ENCODE data around the gene PBX2. TPM values are rescaled to one million over a fixed set of nuclear protein-coding genes. Genes with fewer than 3 reads are reported as not detected.

The PBX2 gene
- total and polyA plus RNA-seq, 2 donors (not counting 1 experiment from before 2014, with no cell fraction given) = 35.0 to 39.4 TPM

DNA sequence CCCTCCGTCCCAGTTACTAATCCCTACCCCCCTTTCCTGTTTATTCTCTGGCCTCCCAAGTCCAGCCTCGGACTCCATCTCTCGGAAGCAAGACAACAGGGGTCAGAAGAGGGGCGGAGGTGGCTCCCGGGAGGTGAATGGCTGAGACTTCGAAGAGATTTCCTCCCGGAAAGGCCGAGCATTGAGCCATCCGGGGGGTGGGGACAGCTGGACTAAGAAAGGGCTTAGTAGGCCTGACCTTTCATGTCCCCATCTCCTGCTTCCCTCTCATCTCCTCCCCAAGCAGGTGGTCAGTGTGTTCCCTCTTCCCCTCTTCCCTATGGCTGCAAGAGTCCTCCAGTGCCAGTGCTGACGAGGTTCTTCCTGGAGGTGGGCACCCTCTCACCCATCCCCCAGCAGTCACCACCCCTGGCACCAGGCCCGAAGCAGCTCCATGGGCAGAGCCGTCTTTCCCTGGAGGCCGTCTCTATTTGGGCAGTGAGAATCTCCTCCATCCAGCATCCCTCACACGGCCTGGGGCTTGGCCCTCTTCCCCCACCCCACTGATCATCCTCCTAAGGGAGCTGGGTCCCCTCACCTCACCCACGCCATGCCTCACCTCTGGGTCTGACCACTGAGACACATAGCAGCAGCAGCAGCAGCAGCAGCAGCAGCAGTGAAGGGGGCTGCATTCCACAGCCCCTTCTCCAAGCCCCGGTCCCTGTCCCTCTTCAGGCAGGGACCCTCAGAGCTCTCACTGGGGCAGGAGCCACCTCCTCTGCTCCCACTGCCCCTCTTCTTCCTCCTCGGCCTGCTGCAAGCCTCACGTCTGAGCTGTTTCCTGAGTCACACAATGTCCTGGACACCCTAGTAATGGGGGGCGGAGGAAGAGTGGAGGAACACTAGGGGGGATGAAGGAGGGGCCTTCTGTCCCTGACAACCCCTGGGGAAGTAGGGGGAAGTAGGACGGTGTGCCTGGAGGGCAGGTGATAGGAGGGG, 33.5 kb upstream of the PBX2 start, which contains the start of gene NOTCH4:
NOTCH4 (minus strand) TSS at position 810 of the 978 bp plus-strand sequence; CDS start at position 671, 139 bp downstream.
- no peaks in the 10 kb centered on the region for H3K4me1 ChIP-seq (ENCODE audit: control insufficient read depth, extremely low read depth, insufficient read depth, low read length)
- no peak within 1 kb of the TSS for H3K27ac ChIP-seq (ENCODE audit: insufficient read depth, low read length)
- no peaks in the 10 kb centered on the region for H3K36me3 ChIP-seq (ENCODE audit: control insufficient read depth, insufficient read depth, low read length)
- H3K9ac ChIP-seq (ENCODE audit: insufficient read depth, low read length) = no peak within 1 kb of the TSS
- H3K4me3 ChIP-seq (replicated peaks in 1 of 4; ENCODE audit: control extremely low read depth in 1 of 4, insufficient read depth in 1 of 4, low read depth in 3 of 4, low read length in 4 of 4) = no peak within 1 kb of the TSS
- DNase-seq (ENCODE audit: low read depth in 2 of 2) = no peak
- H3K9me3 ChIP-seq (ENCODE audit: control insufficient read depth, insufficient read depth, low read depth, low read length) = no peaks in the 10 kb centered on the region
- H2AFZ ChIP-seq (ENCODE audit: low read length) = no peak within 1 kb of the TSS
- no peaks in the 10 kb centered on the region for H4K20me1 ChIP-seq (ENCODE audit: control insufficient read depth, extremely low read depth, insufficient read depth, low read length)
- peaks cover 3% of the 10 kb centered on the region for H3K27me3 ChIP-seq (ENCODE audit: control insufficient read depth, insufficient read depth, low read length)
- H3K4me2 ChIP-seq (ENCODE audit: extremely low read depth, insufficient read depth, low read length) = no peak within 1 kb of the TSS
- TF ChIP-seq, protein P1, sequence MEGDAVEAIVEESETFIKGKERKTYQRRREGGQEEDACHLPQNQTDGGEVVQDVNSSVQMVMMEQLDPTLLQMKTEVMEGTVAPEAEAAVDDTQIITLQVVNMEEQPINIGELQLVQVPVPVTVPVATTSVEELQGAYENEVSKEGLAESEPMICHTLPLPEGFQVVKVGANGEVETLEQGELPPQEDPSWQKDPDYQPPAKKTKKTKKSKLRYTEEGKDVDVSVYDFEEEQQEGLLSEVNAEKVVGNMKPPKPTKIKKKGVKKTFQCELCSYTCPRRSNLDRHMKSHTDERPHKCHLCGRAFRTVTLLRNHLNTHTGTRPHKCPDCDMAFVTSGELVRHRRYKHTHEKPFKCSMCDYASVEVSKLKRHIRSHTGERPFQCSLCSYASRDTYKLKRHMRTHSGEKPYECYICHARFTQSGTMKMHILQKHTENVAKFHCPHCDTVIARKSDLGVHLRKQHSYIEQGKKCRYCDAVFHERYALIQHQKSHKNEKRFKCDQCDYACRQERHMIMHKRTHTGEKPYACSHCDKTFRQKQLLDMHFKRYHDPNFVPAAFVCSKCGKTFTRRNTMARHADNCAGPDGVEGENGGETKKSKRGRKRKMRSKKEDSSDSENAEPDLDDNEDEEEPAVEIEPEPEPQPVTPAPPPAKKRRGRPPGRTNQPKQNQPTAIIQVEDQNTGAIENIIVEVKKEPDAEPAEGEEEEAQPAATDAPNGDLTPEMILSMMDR (conservative IDR thresholded peaks at IDR 0.05 in 1 of 2, IDR thresholded peaks at IDR 0.05 in 1 of 2; ENCODE audit: low read depth in 1 of 2, low read length in 2 of 2) = no peak
- no peak for TF ChIP-seq EZH2 (IDR thresholded peaks at IDR 0.05; ENCODE audit: low read length, missing control alignments)
- no peaks in the 10 kb centered on the region for H3K79me2 ChIP-seq (ENCODE audit: control insufficient read depth, insufficient read depth, low read length)

DNA sequence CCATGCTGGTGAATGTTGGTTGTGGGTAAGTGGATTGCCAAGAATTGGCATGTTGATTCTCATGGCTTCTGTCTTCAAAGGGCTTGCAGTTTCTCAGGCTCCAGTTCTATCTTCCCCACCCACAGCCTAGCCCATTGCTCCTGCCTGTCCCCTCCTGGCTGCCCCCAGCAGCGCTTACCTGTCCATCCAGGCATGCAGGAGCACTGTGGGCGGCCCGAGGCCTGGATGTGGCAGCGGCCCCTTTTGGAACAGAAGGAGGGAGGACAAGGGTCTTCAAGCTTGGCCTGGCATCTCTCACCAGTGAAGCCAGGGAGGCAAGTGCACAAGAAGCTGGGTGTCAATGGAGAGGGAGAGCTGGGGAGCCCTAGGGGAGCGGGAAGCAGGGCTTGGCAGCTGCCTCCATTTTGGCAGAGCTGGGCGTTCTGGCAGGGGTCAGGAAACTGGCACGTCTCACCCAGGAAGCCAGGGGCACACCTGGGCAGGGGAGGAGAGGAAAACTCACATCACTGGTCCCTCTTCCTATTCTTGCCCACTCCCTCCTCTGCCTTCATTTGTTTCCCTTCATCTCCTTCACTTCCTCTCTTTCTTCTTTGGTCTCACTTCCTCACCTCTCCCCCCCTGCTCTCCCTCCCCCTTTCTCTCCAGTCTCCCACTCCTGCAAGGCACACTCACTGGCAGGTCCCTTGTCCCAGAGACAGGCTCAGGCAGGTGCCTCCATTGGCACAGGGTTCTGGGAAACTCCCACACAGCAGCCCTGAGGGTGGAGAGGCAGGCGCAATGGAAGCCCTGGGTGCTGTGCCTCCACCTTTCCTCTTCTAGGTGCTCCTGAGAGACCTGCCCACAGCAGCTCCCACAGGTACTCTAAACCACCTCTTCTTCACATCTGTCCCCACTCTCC, 32.6 kb upstream of the PBX2 start:
- H4K20me1 ChIP-seq (ENCODE audit: control insufficient read depth, extremely low read depth, insufficient read depth, low read length) = no peaks in the 10 kb centered on the region
- H3K4me2 ChIP-seq (ENCODE audit: extremely low read depth, insufficient read depth, low read length) = no peak overlapping the region
- H3K79me2 ChIP-seq (ENCODE audit: control insufficient read depth, insufficient read depth, low read length) = no peaks in the 10 kb centered on the region
- H2AFZ ChIP-seq (ENCODE audit: low read length) = no peak overlapping the region
- peaks cover 3% of the 10 kb centered on the region for H3K27me3 ChIP-seq (ENCODE audit: control insufficient read depth, insufficient read depth, low read length)
- no peak overlapping the region for H3K9ac ChIP-seq (ENCODE audit: insufficient read depth, low read length)
- no peak overlapping the region for H3K27ac ChIP-seq (ENCODE audit: insufficient read depth, low read length)
- TF ChIP-seq EZH2 (IDR thresholded peaks at IDR 0.05; ENCODE audit: low read length, missing control alignments) = no peak
- TF ChIP-seq, protein P1 (conservative IDR thresholded peaks at IDR 0.05 in 1 of 2, IDR thresholded peaks at IDR 0.05 in 1 of 2; ENCODE audit: low read depth in 1 of 2, low read length in 2 of 2) = no peak
- no peak for DNase-seq (ENCODE audit: low read depth in 2 of 2)
- H3K4me1 ChIP-seq (ENCODE audit: control insufficient read depth, extremely low read depth, insufficient read depth, low read length) = no peaks in the 10 kb centered on the region
- H3K9me3 ChIP-seq (ENCODE audit: control insufficient read depth, insufficient read depth, low read depth, low read length) = no peaks in the 10 kb centered on the region
- H3K36me3 ChIP-seq (ENCODE audit: control insufficient read depth, insufficient read depth, low read length) = no peaks in the 10 kb centered on the region
- H3K4me3 ChIP-seq (replicated peaks in 1 of 4; ENCODE audit: control extremely low read depth in 1 of 4, insufficient read depth in 1 of 4, low read depth in 3 of 4, low read length in 4 of 4) = no peak overlapping the region

DNA sequence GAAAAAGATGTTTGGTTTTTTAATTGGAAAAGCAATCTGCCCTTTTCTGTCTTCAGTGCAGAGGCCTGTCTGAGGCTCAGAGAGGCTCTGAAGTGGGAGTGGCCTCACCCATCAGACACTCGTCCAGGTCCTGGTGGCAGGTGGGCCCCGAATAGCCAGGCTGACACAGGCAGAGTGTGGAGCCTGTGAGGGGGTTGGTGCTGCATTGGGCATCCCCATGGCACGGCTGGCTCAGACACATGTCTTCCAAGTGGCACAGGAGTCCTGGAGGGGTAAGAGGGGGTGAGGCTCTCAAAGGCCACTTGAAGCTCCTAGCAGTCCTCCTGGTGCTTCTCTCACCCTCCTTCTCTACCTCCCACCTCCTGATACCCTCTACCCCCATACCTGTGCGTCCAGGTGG, 30.0 kb upstream of the PBX2 start:
- H4K20me1 ChIP-seq (ENCODE audit: control insufficient read depth, extremely low read depth, insufficient read depth, low read length) = no peaks in the 10 kb centered on the region
- H3K9ac ChIP-seq (ENCODE audit: insufficient read depth, low read length) = no peak overlapping the region
- H3K9me3 ChIP-seq (ENCODE audit: control insufficient read depth, insufficient read depth, low read depth, low read length) = no peaks in the 10 kb centered on the region
- no peak for TF ChIP-seq EZH2 (IDR thresholded peaks at IDR 0.05; ENCODE audit: low read length, missing control alignments)
- TF ChIP-seq, protein P1 (conservative IDR thresholded peaks at IDR 0.05 in 1 of 2, IDR thresholded peaks at IDR 0.05 in 1 of 2; ENCODE audit: low read depth in 1 of 2, low read length in 2 of 2) = no peak
- no peak overlapping the region for H3K4me2 ChIP-seq (ENCODE audit: extremely low read depth, insufficient read depth, low read length)
- DNase-seq (ENCODE audit: low read depth in 2 of 2) = no peak
- no peaks in the 10 kb centered on the region for H3K36me3 ChIP-seq (ENCODE audit: control insufficient read depth, insufficient read depth, low read length)
- H3K4me3 ChIP-seq (replicated peaks in 1 of 4; ENCODE audit: control extremely low read depth in 1 of 4, insufficient read depth in 1 of 4, low read depth in 3 of 4, low read length in 4 of 4) = no peak overlapping the region
- no peaks in the 10 kb centered on the region for H3K27me3 ChIP-seq (ENCODE audit: control insufficient read depth, insufficient read depth, low read length)
- H2AFZ ChIP-seq (ENCODE audit: low read length) = no peak overlapping the region
- H3K27ac ChIP-seq (ENCODE audit: insufficient read depth, low read length) = no peak overlapping the region
- no peaks in the 10 kb centered on the region for H3K4me1 ChIP-seq (ENCODE audit: control insufficient read depth, extremely low read depth, insufficient read depth, low read length)
- no peaks in the 10 kb centered on the region for H3K79me2 ChIP-seq (ENCODE audit: control insufficient read depth, insufficient read depth, low read length)

Data from fibroblast of lung (primary cell).